GM18909 (cell line): ENCODE results near the gene CCT7.

Experiments used
- ATAC-seq: cut with Tn5 transposase; IDR thresholded peaks from one replicate; pipeline ENCODE4 v1.9.1; 2021; ENCODE audit warnings: mild to moderate bottlenecking; ENCODE audit not compliant: unreplicated experiment, poor library complexity

Gene CCT7

DNA sequence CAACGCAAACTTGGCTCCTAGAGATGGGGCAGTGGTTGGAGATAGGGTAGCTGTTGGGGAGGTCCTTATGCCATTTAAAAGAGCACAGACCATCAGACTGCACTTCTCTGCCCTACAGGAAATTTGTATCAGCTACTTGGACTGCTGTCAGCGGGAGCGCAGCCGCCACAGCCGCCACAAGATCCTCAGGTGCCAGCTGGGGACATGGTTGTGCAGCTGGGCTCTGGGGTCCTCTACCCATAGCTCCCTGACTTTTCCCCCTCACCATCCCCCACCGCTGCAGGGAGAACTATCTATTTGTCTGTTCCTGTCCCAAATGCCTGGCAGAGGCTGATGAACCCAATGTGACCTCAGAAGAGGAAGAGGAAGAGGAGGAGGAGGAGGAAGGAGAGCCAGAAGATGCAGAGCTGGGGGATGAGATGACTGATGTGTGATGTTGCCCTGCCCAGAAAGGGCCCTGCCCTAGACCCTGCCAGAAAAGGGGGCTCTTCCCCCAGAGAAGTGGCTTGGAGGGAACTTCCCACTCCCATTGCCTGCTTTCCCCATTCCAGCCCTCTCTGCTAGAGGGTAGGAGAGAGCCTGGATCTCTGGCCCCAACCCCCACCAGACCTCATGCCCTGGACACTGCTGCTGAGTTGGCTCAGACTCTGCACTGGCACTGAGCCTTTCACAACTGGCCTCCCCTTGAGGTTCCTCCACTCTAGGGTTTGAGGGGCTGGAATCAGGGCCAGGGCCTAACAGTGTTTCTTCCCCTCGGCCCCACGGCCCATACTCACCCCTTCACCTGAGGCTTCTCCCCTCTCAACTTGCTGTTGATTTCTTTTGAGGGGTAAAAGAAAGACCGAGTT, 8.4 kb upstream of the CCT7 start:
- ATAC-seq, result no peak

DNA sequence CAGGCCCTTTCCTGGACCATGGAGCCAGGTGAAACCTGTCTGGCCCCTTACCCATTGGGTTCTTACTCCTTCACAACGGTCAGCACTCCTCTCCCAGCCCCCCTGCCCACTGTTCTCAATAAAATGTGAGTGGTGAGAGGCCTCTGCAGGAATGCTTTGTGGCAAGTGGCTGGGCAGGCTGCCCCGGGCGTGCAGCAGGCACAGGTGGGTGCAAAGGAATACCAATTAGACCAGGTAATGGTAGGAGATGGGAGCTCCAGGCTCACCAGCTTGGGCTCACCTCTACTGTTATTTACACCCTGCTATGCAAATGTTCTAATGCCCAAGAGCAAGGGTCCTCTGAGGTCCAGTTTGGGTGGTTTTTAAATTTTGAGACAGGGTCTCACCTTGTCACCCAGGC, 7.0 kb upstream of the CCT7 start:
- no peak for ATAC-seq

DNA sequence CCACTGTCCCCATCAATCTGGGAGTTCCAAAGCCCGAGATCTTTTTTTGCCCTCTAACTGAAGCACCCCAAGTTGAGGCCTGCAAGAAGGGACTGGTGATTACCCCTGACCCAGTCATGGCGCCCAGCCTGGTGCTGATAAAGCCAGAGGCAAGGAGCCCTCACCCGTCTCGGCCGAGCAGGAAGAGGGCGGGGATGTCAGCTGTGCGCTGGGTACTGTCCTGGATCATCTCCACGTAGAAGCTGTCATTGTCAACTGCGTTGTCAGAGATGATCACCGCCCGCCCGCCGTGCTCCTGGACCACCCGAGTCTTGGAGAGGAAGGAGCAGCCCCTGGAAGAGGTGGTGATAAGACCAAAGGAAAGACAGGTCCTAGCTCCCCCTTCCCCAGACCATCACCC, 5.5 kb upstream of the CCT7 start:
- ATAC-seq, result no peak

DNA sequence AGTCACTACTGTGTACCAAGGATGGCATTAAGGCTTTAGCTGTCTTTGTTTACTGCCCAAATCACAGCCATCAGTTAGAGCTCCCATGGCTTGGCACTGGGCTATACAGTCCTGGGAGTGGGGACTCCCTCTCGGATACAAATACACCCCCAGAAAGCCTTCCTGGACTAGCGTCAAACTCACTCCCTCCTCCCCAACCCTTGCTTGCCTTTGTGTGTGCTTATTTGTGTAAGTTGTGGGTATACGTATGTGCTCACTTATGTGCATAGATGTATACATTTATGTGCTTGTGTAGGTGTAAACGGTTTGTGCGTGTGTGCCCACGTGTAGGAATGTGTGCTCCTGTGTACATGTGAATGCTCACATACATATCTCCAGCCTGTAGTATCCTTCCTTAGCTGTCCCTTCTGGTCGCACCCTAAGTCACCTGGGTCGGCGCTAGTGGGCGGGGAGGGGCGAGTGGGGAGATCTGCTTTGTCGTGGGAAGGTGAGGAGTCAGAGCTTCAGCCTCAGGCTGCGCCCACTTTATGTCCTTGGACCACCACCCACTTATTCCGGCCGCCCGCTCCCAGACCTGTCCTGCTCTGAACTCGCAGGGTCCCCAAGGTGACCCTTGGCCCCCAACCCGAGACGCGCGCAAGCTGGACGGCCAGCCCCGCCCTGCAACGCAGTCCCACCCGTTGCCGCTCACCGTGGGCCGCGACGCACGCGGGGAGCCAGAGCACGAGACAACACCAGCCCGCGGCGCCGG, 1.5 kb upstream of the CCT7 start:
- ATAC-seq, result peak; percentile 9

DNA sequence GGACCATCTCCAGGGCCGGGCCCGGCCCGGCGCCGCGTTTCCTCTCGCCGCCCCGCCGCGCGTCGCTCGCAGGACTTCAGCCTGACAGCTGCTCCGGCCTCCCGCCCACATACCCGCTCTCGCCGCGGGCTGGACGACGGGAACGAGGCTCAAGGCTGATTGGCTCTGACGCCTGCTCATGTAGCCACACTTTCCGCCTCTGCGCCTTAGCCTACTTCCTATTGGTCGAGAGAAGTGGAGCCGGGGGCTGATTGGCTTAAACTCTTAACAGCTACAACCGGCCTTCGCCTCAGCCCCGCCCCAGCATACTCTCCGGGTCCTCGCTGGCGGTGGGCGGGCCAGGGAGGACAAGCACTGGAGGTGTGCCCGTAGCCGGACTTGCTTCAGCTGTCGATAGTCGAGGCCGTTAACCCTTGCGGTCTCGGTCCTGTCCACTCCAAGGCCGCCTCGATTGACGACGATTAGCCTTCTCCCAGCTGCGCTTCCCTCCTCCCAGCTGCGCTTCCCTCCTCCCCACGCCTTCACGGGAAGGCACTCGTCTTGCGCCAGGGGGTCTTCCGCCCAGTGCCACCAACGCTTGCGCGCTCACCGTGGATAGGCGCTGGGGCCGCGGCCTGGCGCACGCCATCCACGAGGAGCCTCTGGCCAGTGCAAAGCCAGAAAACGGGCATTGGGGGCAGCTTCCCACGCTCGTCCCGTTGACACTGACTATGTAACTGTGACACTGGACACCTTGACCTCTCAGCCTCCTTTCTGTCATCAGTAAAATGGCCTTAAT, 765 bp upstream of the CCT7 start, which contains the start of gene PRADC1:
Gene PRADC1, minus strand, starts transcription at position 86 of the 778 bp plus-strand sequence. Its CDS starts 79 bp downstream, at position 7.
- ATAC-seq, result peak; percentile 92

DNA sequence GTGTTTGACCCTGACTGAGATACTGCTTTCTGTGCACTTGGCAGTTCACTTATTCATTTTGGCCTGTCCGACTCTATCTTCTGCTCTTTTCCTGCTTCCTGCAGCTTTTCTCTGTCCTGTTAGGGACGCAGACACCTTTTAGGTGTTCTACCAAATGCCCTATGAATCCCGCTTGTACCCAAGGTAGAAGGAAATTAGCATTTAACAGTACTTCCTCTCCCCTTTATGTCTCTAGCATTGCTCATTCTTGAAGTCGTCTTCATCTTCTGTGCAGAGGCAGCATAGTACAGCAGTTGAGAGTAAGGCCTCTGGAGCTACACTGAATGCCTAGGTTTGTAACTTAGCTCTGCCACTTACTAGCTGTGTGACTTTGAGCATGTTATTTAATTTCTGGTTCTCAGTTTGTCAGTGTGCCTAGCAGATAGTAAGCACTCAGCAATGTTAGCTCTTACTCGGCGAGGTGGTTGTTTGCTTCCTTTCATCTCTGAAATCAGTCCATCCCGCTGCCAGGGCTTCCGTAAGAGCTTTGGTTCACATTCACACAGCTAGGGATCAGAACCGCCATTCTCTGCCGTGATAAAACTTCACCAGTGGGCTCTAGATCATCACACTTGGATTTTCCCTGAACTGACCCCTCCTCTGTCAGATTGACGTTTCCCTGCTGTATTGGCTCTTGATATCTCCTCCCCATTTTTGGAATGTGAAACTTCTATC, 1.4 kb downstream of the CCT7 start:
- ATAC-seq, result no peak

DNA sequence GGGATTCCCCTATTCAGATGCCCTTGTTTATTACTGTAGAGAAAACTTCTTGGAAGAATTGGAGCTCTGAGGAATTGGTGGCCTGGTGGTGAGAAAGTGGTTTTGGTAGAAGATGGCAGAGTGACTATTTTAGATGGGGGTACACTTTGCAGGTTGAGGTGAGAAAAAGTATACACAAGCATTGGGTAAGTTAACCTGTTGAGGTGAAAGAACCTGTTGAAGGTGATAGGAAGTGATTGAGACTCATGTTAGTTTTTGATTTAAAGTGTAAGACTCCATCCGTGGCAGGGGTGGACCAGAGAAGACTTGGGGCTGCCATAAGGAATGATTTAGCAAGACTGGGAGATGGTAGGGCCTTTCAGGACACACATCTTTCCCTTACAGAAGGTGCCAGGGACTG, 3.1 kb downstream of the CCT7 start:
- no peak for ATAC-seq

DNA sequence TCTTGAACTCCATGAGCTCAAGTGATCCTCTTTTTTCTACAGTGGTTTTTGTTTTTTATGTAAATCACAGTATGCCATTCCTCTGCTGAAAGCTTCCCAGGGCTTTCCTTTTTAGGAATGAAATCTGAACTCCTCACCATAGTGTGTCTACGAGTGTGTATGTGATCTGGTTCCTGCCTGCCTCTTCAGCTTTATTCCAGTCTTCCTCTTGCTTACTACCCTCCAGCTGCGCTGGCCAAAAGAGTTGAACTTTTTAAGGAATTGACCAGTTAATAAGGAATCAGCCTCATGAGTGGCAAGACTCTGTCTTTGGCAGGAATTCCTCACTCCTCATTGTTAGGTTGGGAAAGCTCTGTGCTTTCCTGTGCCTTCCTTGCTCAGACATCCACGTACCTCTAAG, 4.0 kb downstream of the CCT7 start:
- ATAC-seq, result no peak

DNA sequence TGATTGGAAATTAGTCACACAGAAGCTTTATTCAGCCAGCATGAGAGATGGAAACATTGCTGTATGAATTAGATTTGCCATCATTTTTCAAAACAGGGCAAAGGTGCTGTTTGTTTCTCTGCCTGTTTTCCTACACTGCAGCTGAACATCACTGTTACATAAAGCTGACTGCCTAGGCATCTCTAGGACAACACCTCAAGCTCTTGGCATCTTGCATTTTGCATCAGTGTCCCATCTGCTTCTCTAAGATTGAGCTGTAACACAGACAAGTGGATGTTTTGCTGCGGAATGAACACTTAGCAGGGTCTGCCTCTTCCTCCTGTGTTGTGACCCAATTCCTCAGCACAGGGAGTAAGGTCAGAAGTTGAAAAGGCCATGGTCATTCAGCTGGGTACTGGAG, 4.9 kb downstream of the CCT7 start:
- ATAC-seq, result no peak

DNA sequence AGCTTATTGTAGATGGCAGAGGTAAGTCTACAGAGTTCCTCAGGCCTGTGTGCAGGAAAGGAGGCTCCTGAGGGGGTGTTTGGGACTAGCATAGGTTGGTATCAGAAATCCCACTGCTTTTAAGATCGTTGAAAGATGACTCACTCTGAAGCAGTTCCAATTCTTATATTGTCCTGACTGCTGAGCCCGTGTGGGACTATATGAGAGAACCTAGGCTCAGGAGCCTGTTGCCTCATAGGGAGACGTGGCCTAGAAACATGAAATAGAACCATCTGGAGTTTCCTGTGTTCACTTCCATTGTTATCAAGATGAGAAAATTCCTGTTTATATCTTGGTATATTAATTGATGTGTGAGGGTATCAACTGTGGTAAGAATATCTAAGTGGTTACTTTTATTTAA, 5.7 kb downstream of the CCT7 start:
- no peak for ATAC-seq

DNA sequence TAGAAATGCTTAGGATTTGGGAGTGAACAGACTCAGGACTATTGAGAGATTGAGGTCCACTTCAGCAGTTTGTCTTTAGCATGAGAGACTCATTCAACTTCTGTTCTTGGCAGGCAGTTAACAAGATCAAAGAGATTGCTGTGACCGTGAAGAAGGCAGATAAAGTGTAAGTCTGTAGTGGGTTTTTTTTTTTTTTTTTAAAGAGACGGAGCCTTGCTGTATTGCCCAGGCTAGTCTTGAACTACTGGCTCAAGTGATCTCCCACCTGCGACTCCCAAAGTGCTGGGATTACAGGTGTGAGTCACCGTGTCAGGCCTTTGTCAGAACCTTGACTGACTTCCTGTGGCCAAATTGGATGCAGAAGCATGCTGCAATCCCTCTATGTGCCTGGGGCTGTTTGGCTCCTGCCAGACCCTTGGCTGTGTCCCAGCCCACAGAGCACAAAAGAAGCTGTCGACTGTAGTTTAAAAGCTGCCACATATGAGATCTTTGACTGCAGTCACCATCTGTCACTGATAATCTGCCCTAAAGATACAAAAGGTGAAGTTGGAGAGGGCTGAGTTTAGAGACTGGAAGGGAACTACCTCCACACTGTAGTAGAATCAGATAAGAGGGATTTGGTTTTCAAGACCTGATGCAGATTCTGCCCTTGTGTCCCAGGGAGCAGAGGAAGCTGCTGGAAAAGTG, 9.9 kb downstream of the CCT7 start:
- no peak for ATAC-seq

DNA sequence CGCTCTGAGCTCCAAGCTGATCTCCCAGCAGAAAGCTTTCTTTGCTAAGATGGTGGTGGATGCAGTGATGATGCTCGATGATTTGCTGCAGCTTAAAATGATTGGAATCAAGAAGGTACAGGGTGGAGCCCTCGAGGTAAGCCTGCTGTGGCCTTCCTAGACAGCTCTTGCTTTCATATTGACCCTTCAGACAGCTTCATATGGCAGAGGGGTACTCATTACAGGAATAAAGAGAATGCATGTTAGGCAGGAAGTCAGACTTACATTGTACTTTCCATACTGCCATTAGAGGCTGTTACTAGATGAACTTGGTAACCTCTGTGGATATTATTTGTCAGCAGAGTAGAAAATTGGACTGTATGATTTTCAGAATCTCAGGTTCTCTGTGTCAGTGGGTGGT, 10.5 kb downstream of the CCT7 start:
- ATAC-seq, result no peak

DNA sequence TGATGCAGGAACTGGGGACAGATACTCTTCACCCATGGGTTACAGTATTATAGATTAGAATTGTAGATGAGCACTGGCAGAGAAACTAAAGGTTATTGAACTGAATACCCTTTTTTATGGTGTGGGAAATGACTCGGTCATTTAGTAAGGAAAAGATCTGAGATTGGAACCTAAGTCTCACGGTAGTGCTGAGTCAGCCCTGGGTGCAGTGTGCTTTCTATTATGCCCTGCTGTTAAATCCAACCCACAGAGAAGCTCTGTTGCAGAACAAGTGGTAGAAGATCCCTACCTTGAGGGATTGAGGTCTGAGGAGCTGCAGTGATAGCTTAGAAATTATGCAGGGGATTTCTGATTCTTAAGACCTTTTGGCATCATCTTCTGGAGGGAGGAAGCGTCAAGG, 12.7 kb downstream of the CCT7 start:
- no peak for ATAC-seq

DNA sequence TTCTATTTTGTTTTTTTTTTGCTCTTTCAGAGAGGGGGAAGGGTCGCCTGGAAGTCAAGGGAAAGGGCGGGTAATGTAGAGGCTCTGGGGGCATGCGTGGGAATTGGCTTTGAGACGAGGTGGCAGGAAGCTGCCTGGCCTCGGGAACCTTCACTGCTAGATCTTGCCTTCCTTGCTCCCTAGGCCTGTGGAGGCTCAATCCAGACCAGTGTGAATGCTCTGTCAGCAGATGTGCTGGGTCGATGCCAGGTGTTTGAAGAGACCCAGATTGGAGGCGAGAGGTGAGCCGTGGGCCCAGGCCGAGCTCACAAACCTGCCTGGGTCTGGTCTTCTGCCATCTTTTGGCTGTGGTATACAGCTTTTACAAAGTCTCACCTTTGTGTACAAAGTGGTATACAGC, 15.5 kb downstream of the CCT7 start:
- no peak for ATAC-seq

DNA sequence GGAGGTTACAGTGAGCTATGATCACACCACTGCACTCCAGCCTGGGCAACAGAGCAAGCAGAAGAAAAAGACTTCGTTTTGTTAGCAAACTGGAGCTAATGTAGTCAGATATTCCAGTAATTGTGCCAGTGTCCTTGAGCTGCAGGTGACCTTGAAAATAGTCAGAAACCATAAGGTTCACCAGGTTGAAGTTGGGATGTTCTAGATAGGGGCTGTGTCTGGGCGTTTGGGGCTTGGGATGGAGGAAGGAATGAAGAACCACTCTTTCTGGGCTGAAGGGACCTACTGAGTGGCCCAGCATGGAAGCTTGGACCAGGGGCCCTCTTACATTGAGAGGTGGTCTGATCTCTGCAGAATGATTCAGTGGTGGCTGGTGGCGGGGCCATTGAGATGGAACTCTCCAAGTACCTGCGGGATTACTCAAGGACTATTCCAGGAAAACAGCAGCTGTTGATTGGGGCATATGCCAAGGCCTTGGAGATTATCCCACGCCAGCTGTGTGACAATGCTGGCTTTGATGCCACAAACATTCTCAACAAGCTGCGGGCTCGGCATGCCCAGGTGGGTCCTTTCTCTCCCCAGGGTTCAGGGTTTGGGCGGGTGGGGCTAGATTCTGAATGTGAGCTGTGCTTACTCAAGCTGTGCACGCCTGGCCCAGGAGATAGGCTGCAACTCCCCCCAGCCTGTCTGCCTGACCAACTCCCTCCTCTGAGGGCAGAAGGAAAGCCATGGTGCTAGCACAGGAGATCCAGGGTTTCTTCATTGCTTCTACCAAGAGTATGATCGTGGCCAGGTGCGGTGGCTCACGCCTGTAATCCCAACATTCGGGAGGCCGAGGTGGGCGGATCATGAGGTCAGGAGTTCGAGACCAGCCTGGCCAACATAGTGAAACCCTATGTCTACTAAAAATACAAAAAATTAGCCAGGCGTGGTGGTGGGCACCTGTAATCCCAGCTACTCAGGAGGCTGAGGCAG, 17.1 kb downstream of the CCT7 start:
- ATAC-seq, result no peak

DNA sequence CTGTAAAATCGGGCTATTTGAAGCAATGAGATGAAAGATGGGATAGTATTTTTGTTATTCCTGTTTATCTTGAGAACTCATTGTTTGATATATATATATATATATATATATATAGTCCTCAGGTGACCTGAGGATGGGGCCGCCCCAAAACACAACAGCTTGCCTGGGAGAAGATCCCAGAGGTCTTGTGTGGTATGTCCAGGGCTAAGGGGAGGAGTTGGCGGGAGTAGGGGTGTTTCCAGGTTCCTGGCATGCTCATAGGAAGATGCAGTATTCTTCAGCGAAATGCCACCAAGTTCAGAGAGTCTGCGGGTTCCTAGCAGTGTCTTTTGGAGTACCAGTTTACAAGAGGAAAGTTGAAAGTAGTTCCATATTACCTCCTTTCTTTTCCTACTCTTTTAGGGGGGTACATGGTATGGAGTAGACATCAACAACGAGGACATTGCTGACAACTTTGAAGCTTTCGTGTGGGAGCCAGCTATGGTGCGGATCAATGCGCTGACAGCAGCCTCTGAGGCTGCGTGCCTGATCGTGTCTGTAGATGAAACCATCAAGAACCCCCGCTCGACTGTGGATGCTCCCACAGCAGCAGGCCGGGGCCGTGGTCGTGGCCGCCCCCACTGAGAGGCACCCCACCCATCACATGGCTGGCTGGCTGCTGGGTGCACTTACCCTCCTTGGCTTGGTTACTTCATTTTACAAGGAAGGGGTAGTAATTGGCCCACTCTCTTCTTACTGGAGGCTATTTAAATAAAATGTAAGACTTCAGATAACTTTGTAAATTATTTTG, 18.3 kb downstream of the CCT7 start:
- ATAC-seq, result no peak

DNA sequence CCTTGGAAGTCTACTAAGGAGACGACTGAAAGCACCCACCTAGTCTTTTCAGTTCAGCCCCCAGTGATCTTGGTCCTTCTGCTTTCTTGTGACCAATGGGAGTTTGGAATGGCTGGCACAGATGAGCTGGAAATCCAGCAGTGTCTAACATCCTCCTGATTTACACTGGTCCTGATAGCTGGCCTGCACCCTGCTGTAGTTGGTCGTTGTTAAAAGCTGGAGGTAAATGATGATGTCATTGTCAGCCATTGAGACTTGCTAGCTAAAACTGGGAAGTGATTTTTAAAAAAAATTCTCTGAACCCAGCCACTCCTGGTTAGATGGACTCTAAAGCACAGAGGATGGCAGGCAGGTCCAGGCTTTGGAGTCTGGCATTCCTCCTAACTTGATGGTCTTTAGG, 19.3 kb downstream of the CCT7 start:
- ATAC-seq, result no peak

DNA sequence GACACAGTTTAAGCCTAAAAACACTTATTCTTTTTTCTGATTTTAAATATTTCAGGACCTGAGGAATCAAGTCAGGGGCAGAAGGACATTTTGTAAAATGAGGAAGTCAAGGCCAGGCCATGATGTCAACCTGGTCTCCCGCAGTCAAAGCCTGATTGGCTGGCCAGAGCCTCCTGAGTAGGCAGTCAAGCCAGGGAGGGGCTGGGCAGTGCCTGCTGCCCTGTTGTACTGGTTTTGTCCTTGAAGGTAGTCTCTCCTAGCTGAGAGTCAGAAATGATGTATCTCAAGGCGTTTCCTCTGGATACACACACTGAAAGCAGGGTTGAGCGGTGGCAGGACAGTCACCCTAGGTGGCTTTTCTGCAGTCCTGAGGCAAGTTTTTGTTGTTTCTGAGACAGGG, 19.8 kb downstream of the CCT7 start:
- no peak for ATAC-seq
